GM12891 (cell line): ENCODE data around the gene SPAG9.

ENCODE experiments used
- DNase-seq: peaks from one replicate; pipeline ENCODE4 v3.0.0; 2011; ENCODE audit warnings: low spot score; ENCODE audit not compliant: insufficient read length
- FAIRE-seq: peaks from 2 replicates; lab custom pipeline; 2011; peaks lifted over from hg19 to GRCh38; lab: Jason Lieb, UNC
- PAX5 ChIP-seq: IDR thresholded peaks from 2 replicates; pipeline ENCODE4 v1.6.1; 2011; ENCODE audit warnings: low read length, moderate library complexity, mild to moderate bottlenecking; ENCODE audit not compliant: insufficient read depth, severe bottlenecking
- POLR2A ChIP-seq: IDR thresholded peaks from 2 replicates; pipeline ENCODE4 v1.6.1; 2011; ENCODE audit warnings: low read depth, low read length, control low read depth
- POLR2AphosphoS5 ChIP-seq: IDR thresholded peaks from 2 replicates; pipeline ENCODE4 v1.6.1; 2011; ENCODE audit warnings: low read depth, low read length, control low read depth
- POU2F2 ChIP-seq: IDR thresholded peaks from 2 replicates; pipeline ENCODE4 v1.6.1; 2011; ENCODE audit warnings: low read depth, mild to moderate bottlenecking, control low read depth, low read length, moderate library complexity
- SPI1 ChIP-seq: IDR thresholded peaks from 2 replicates; pipeline ENCODE4 v1.6.1; 2011; ENCODE audit warnings: low read depth, low read length, control low read depth
- TAF1 ChIP-seq: IDR thresholded peaks from 2 replicates; pipeline ENCODE4 v1.6.1; 2011; ENCODE audit warnings: low read depth, low read length, control low read depth

The SPAG9 gene

DNA sequence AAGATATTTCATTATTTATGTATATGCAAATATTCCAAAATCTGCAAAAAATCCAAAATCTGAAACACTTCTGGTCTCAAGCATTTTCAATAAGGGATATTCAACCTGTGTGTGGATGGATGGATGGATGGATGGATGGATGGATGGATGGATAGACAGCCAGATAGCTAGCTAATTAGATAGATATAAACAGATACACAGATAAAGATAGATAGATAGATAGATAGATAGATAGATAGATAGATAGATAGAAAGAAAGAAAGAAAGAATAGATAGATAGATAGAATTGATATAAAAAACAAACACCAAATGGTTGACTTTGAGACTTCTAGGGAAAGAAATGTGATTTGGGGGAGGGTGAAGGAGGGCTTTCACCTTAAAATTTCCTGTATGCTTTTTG lies 139.4 kb downstream of the SPAG9 start:
- FAIRE-seq, result no peak
- no peak for DNase-seq
- TF ChIP-seq POU2F2 (no peak), POLR2AphosphoS5 (no peak), TAF1 (no peak), PAX5 (no peak), SPI1 (no peak), POLR2A (no peak)

DNA sequence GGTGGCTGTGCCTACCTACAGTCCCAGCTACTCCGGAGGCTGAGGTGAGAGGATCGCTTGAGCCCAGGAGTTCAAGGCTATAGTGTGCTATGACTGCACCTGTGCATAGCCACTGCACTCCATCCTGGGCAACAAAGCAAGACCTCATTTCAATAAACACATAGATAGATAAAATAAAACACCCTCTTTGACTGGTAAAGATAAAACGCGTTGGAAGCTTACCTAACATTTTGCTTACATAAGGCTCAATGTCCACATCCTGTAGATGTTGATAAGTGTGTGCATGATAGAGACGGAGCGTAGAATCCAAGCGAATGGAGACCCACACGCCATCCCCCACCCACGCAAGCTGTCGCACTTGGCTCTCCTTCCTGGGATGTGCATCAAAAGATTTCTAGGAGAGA lies 141.1 kb downstream of the SPAG9 start:
- no peak for FAIRE-seq
- TF ChIP-seq TAF1, result no peak
- no peak for TF ChIP-seq POLR2A
- TF ChIP-seq SPI1, result no peak
- no peak for TF ChIP-seq PAX5
- no peak for TF ChIP-seq POLR2AphosphoS5
- no peak for TF ChIP-seq POU2F2

DNA sequence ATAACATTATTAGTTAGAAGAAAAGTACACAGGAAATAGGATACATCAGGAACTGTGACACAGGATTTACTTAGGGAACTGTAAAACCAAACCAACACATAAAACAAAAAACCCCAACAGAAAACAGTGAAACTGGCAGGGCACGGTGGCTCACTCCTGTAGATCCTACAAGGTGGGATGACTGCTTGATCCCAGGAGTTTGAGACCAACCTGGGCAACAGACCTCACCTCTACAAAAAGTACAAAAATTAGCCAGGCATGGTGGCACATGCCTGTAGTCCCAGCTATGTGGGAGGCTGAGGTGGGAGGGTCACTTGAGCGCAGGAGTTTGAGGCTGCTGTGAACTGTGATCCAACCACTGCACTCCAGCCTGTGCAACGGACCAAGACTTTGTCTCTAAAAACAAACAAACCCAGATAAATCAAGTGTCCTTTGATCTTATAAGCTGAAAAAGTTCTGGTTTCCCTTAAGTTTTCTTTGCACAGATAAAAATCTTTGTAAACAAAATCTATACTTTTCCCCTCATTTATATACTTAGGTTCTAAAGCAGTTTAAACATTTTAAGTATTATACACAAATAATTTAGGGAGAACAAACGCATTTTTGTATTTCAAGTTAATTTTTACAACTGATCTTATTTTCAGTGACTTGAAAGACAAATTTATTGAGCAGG lies 143.0 kb downstream of the SPAG9 start:
- TF ChIP-seq POLR2AphosphoS5 (no peak), TAF1 (no peak), PAX5 (no peak)
- DNase-seq (no peak), FAIRE-seq (no peak)

More for the DNA sequence above, 141.1 kb downstream of the SPAG9 start:
- no peak for DNase-seq

GRCh38 chr17:50976951-50977472 lies 143.7 kb downstream of the SPAG9 start:
- FAIRE-seq (no peak), DNase-seq (no peak)
- no peak for TF ChIP-seq TAF1
- TF ChIP-seq POLR2A, result no peak
- TF ChIP-seq POU2F2, result no peak
- no peak for TF ChIP-seq POLR2AphosphoS5
- no peak for TF ChIP-seq SPI1
- TF ChIP-seq PAX5, result no peak

GRCh38 chr17:50973557-50974494 lies 146.8 kb downstream of the SPAG9 start:
- DNase-seq (no peak), FAIRE-seq (no peak)
- TF ChIP-seq POLR2A (no peak), PAX5 (no peak), POLR2AphosphoS5 (no peak), POU2F2 (no peak)

- FAIRE-seq (no peak), DNase-seq (no peak)
- TF ChIP-seq PAX5, result no peak
- no peak for TF ChIP-seq POU2F2
- no peak for TF ChIP-seq POLR2A
- TF ChIP-seq TAF1, result no peak
- no peak for TF ChIP-seq SPI1
- no peak for TF ChIP-seq POLR2AphosphoS5
Observed at GRCh38 chr17:50972577-50972976, 148.1 kb downstream of the SPAG9 start.

DNA sequence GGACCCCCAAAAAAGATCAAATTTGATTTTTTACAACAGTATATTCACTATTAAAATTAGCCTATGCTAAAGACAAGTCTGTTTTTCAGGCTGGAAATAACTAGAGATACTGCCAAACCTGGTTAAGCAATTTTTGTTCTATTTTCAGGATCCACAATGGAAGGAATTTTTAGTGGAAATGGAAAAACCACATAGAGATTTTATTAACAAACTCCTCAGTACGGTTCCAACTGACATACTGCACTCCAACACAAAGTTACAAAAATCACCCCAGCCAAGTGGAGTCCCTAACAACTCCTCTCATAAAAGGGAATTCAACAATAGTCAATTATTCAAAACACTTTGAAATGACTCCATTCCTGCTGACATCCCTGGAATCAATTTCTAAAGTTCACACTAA lies 152.9 kb downstream of the SPAG9 start:
- DNase-seq, result no peak
- FAIRE-seq, result no peak
- TF ChIP-seq POU2F2 (no peak), SPI1 (no peak), TAF1 (no peak), POLR2AphosphoS5 (no peak), POLR2A (no peak), PAX5 (no peak)

DNA sequence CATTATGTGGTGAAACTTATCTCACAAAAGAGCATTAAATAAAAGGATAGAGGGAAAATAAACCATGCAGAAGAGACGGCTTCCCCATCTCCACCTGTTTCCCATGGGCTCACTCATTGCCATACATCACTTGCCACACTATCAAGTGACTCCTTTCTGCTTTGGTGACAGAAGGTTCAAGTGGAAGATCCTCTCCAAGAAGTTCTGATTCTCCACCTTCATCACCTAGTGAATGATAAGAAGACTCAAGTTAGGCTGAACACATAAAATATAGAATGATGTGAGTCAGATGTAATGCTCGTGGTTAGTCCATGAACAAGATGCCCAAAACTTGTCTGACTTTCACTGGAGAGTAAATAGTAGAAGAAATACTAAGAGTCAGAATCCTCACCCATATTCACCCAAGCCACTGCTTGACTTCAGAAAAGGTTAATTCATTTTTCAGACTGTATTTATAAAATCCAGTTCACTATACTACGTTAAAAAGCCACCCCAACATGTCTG lies 154.5 kb downstream of the SPAG9 start:
- TF ChIP-seq POU2F2 (no peak), PAX5 (no peak), TAF1 (no peak), POLR2AphosphoS5 (no peak), SPI1 (no peak), POLR2A (no peak)
- DNase-seq, result no peak
- FAIRE-seq, result no peak

DNA sequence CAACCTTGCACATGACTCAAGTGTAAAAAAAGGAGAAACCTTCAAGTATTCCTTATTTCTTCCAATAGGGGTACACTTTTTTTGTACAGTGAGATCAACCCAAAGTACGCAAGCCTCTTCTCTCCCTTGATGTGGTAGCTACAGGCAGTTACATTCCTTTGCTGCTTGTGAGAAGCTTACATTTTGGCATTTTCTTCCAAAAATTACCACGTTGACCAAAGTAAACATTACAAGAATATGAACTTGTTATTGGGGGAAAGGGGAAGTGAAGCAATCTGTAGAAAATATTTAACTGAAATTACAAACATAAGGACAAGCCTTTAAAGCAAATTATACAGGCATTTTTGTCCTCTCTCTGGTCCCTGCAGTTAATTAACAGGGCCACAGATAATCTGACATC lies 157.5 kb downstream of the SPAG9 start:
- no peak for FAIRE-seq
- DNase-seq, result no peak
- TF ChIP-seq SPI1, result no peak
- no peak for TF ChIP-seq TAF1
- no peak for TF ChIP-seq POLR2AphosphoS5
- TF ChIP-seq POU2F2, result no peak
- TF ChIP-seq PAX5, result no peak
